HG02588 (cell line): Measurements from ENCODE around the gene GALNT10.
A peak's percentile ranks its signal among the peaks of the same experiment; 100 is the strongest.

ENCODE experiments used
- ATAC-seq: cut with Tn5 transposase; IDR thresholded peaks from one replicate; pipeline ENCODE4 v1.9.1; 2021; ENCODE audit warnings: mild to moderate bottlenecking, moderate library complexity; ENCODE audit not compliant: unreplicated experiment

Gene GALNT10

GRCh38 chr5:154429341-154429740 is 238.8 kb downstream of the GALNT10 start:
- no peak for ATAC-seq

- no peak for ATAC-seq
Measured at GRCh38 chr5:154430466-154430865, 239.9 kb downstream of the GALNT10 start.

- ATAC-seq, result no peak
Measured at GRCh38 chr5:154430961-154431630, 240.6 kb downstream of the GALNT10 start.

GRCh38 chr5:154435226-154435625 is 244.7 kb downstream of the GALNT10 start:
- no peak for ATAC-seq

- ATAC-seq, result no peak
Measured at GRCh38 chr5:154437281-154437965, 246.9 kb downstream of the GALNT10 start.

GRCh38 chr5:154440540-154440939 is 250.0 kb downstream of the GALNT10 start:
- no peak for ATAC-seq

- ATAC-seq, result no peak
Measured at GRCh38 chr5:154442801-154443200, 252.3 kb downstream of the GALNT10 start.

- ATAC-seq, result no peak
Measured at GRCh38 chr5:154444556-154445421, 254.3 kb downstream of the GALNT10 start.

- peak; percentile 94 for ATAC-seq
Measured at GRCh38 chr5:154445422-154446194, 255.1 kb downstream of the GALNT10 start, which contains the start of gene SAP30L. SAP30L (plus strand) TSS chr5:154445997; CDS start chr5:154446605, 608 bp downstream.

GRCh38 chr5:154446195-154447088 is 255.9 kb downstream of the GALNT10 start:
- ATAC-seq, result peak; percentile 20

GRCh38 chr5:154447089-154447725 is 256.7 kb downstream of the GALNT10 start:
- ATAC-seq, result no peak

GRCh38 chr5:154449786-154450185 is 259.3 kb downstream of the GALNT10 start:
- no peak for ATAC-seq

- ATAC-seq, result no peak
Measured at GRCh38 chr5:154451957-154452356, 261.4 kb downstream of the GALNT10 start.

- no peak for ATAC-seq
Measured at GRCh38 chr5:154455585-154455984, 265.1 kb downstream of the GALNT10 start.

GRCh38 chr5:154456540-154456939 is 266.0 kb downstream of the GALNT10 start:
- no peak for ATAC-seq

GRCh38 chr5:154459015-154459414 is 268.5 kb downstream of the GALNT10 start:
- no peak for ATAC-seq

- ATAC-seq, result no peak
Measured at GRCh38 chr5:154460172-154460571, 269.6 kb downstream of the GALNT10 start.

- ATAC-seq, result no peak
Measured at GRCh38 chr5:154461531-154461930, 271.0 kb downstream of the GALNT10 start.

- ATAC-seq, result no peak
Measured at GRCh38 chr5:154464438-154464837, 273.9 kb downstream of the GALNT10 start.
